NCI-H128 (cell line): Measurements from ENCODE around the gene CDH24.

ENCODE experiments used
- DNase-seq: peaks from one replicate; lab custom pipeline; 2025; ENCODE audit not compliant: unreplicated experiment; lab: John Stamatoyannopoulos, UW

CDH24 gene

DNA sequence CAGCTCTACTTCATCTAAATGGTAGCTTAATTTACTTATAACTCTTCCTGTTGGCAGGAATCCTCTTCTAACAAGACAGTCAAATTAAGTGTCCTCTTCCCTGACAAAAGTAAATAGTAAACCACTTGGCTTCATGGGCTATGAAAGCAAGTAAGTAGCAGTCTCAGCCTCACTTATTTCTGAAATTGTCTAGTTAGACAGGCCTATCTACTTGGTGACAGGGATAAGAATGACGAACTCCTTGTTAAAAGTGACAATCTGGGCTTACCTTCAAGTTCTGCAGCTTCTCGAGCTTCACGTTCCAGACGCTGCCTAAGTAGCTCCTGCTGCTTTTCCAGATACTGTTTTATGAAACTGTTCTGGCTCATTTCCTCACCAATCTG lies 32.9 kb upstream of the CDH24 start:
- DNase-seq: no peak

DNA sequence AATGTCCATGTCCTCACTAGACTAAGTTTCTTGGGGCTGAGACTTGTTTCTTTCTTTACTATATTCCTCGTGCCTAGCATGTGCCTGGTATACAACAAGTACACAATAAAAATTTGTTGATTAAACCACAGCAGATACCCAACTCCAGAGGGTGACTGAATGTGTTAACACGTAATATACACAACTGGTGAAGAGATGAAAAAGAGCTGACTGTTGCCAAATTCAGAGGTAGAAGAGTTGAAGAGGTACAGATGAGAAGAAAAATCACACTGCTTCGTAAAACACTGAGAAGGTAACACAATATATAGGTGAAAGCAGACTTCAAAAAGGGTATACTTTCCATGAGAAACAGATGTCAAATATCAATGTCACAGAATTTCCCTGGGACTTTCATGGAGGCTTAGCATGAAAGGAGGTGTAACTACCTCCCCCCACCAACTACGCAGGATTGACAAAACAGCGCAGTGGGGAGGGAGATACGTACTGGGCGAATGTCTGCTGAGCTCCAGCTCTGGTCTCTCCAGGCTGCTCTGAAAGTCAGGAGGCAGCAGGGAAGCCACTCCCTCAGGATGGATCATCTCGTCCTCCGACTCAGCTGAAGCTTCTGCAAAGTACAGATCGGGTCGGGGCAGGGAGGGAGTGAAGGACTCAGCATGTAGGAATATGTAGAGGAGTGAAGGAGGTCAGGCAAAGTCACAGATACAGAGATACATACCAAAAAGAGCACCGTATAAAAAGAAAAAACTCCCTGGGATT lies 32.4 kb upstream of the CDH24 start:
- no peak for DNase-seq

DNA sequence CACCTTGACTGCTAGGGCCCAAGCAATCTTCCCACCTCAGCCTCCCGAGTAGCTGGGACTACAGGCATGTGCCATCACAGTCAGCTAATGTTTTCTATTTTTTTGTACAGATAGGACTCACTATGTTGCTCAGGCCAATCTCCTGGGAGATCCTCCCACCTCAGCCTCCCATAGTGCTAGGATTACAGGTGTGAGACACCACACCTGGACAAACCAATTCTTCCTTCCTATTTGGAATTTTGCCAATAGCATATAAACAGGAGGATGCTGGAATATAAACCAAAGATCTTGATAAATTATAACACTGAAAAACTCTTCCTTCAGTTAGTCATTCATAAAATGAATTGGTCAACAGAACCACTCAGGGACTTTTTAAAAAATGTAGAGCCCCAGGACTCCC lies 29.2 kb upstream of the CDH24 start:
- no peak for DNase-seq

DNA sequence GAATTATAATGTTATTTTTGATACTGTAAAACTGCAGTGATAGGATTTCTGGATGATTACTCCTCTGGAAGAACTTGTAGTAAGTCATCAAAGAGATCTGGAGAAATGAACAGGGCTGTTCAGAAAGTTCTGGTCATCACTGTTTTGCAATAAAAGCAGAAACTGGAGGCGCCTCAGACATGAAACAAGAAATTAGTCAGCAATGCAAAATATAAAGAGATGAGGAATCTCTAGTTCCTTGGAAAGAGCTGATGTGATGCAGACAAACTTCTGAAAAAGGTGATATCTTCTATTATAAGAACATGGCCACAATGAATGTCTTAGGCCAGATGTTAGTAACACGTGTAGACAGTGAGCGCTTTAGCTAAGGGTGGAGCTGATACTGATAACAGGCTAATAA lies 28.1 kb upstream of the CDH24 start:
- no peak for DNase-seq

DNA sequence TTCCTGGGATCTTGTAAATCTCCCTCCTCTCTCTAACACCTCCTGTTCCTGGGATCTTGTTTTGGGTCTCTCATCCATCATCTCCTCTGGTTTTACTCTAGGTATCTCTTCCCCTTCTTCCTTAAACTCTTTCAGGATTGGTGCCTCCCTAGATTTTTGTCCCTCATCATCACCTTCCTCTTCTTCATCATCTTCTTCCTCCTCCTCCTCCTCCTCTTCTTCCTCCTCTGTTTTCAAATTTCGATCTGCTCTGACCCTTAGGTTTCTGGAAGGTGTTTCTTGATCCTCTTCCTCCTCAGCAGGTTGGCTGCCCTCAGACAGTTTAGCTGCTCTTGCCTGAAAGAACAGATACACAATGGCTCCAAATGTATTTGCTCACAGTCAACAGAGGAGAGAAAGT lies 23.2 kb upstream of the CDH24 start:
- no peak for DNase-seq

DNA sequence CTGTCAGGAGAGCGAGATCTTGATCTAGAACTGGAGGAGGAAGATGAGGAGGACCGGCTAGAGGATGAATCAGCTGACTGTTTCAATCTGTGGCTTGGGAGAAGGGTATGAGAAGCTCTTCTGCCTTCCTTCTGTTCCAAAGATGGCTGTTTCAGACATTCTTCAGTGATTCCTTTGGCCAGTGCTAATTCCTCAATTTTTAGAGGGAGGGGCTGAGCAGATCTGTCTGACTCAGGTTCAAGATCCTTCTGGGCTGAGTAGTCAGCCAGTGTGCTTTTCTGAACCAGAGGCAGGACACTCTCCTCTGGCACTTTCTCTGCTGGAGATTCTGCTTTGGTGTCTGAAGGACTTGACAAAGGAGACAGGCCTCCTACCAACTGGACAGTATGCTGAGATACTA lies 22.4 kb upstream of the CDH24 start:
- DNase-seq: no peak

DNA sequence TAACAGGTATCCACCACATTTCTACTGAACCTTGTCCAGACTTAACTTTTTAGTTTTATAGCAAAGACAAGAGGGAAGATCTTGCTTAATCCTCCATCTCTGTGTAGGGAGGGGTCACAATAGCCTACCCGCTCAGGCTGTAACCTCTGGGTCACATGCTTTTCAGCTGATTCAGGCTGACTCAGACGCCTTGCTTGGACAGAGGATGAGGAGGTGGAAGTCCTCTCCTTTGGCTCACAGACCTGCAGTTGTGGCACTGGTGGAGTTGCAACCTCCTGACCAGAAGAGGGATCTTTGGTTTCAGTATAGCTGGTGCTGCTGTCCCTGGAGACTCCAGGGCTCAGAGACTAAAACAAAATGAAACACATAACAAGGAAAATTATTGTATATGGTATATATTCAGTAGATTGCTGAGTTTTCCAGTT lies 21.4 kb upstream of the CDH24 start:
- DNase-seq: no peak

DNA sequence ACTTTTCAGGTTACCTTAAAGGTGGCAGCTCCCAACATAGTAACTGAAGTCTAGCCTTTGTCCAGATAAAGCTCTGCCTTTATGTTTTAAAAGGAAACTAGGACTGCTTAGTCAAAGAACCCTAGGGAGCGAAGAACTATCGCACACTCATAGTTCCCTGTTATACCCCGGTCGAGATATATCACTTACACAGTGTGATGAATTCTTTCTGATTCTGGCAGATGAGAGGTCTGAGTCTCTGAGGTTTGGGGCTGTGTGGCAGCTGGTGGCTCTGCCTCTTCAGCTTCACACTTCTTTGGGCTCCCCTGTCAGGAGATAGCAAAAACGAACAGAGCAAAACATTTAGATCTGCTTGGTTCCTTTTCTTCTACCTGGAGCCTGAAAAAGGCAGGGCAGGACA lies 20.6 kb upstream of the CDH24 start:
- DNase-seq: no peak

DNA sequence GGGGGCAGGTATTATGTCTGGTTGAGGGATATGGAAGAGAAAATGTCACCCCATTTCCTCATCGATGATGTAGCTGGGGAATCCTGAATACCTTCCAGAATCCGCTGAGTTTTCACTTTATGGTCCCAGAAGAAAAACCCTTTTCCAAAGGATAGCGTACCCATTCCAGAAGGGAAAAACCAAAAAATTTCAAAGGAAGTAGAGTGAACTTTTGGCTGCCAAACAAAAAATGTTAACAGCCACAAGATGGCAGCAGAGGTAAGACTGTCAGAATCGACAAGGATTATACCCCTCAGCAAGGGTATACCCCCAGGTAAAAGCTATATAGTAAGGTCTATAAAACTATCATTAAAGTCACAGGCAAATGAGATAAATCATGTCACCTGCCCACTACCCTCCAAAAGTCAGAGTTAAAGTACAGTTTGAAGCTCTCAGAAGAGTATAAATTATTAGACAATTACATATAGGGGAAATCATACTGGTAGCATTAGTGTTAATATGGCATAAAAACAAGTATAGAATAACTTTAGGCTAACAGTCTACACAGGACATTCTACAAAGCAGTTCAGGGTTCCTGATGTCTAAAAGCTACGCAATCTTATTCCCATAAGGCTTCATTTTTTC lies 19.6 kb upstream of the CDH24 start:
- DNase-seq: no peak

DNA sequence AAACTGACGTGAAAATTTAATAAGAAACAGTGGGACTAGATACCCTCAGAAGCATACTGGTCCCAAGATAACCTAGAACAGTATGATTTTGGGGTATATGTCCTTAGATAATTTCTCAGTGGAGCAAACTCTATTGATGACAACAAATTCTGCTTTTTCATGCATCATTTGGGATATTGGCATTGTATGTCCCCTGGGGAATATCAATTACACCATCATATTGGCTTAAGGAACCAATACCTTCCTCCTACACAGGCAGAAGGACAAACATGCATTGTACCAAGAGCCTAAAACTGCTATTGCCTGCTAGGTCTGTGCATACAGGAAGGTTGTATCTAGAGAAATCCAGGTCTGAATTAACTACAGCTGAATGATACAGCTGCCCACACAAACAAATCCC lies 17.6 kb upstream of the CDH24 start:
- DNase-seq: no peak

DNA sequence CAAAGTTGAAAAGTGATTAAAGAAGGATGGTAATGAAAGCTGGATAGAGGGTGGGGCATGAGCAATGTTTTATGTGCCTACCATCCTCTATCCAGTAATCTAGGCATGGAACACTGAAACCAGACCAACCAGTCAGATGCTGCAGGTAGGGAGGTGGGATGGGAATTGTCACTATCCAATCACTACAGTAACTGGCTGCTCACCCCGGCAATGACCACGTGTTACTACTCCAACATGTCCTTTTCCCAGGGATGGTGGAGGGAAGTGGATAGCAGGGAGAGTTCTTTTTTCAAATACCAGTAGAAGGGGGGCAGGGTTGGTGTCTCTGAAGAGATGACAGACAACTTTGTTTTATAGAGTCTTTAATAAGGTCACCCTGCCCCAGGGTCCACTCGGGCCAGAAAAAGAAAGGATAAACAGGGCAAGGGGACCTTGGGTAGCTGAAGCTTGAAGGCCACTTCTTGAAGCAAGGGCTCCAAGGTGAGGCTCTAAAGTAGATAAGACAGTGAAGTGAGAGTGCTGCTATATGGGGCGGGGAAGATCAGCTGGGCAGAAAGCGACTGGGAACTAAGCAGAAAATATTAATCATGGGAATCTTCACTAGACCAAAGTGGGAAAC lies 14.7 kb upstream of the CDH24 start:
- DNase-seq: no peak

DNA sequence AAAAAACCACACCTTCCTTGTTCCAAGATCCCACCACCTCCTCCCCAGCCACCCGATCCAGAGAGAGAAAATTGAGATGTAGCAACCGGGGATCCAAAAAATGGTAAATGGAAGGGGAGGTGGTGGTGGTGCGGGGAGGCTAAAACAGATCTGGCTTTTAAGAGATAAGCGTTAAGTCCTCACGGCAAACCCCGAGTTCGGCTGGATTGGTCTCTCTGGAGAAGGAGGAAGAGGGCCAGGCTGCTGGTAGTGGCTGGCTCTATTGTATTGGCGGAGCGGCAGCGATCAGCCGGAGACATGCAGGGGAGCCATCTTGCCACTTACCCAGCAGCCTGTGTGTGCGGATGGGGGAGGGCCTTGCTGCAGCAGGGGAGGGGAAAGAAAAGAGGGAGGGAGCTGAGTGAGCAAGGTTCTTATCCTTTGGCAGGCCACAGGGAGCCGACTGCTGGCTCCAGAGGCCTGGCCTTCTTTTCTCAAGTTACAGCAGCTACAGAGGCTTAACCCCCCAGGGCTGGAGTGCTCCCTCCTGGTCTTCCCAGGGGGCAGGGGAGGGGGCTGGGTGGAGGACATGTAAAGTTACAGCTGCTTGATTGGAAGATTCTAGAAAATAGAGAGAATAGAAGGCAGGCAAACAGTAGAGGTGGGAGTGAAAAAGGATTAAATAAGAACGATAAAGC lies 14.1 kb upstream of the CDH24 start:
- DNase-seq: no peak

DNA sequence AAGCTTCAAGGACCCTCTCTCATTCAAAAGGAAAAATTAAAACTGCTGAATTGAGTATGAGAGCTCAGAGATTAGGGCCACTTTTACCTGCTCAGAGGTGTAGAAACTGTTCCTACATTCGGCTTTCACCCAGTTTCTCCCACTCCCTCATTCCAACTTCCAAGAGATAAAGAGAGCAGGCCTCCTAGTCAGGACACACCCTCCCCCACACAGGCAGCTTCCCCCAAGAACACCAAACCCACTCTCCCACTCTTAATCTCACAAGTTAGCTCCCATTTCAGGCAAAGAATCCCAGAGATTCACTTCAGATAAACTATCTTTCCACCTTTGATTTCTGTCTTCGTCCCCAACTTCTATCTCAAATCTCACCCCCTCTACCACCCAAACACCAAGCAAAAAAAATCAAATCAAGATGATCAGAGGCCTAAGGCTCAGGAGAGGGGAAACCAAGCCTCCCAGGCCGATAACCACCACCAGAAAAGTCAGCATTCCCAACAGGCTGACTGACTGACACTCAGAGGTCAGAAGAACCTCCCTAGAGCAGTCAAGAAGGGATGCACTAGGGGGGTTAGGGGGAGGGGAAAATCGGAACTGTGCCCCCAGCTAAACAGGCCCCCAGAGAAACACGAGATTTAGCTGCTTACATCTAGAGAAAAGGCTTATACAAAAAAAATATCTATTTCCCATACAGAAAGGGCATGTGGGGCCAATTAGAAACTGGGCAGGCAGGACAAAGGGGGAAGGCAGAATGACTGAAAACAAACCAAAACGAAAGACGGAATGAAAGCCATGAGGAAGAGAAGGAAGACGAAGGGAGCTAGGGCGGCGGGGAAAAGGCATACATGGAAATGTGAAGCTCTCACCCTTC lies 13.2 kb upstream of the CDH24 start:
- DNase-seq: no peak

DNA sequence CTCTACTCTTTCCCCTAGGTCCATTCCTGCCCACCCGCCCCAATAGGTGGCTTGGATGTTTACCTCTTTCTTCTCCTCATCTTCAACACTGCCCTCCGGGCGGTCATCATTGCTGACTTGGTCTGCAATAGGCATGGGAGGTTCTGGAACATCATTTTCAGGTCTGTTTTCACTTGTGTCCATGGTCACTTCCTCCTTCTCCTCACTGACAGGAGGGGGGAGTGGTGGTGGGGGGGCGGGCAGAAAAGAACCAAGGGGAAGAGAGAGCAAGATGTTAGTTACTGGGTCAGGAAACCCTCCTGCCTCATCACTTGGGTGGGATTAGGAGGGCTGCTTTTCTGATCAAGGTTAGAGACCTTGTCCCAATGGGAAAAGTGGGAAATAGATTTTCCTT lies 12.1 kb upstream of the CDH24 start:
- DNase-seq: no peak

DNA sequence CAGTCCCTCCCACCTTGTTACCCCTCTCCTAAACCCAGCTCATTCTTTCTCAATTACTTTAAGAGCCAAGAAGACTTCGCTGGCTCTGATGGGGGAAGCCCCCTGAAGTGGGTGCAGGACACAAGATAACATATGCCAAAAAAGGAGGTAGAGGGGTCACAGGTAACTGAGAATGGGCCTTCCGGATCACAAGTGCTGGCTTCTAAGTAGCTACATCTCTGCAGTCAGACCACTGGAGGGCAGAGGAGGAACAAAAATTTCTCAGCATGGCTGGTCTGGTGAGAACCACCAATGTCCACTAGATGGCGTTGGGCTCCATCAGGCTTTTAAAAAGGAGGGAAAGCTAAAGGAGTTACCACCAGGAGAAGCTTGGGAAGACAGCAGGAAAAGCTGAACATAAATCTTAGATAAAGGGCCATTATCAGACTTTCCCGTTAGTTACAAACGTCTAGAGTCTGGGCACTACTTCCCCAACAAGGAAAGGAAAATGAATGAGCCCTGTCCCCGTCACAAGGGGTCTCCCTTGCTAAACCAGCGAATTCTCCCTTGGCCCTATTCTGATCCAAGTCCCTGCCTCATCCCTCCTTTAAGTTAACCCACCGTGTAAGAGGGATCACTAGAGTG lies 11.6 kb upstream of the CDH24 start:
- no peak for DNase-seq

DNA sequence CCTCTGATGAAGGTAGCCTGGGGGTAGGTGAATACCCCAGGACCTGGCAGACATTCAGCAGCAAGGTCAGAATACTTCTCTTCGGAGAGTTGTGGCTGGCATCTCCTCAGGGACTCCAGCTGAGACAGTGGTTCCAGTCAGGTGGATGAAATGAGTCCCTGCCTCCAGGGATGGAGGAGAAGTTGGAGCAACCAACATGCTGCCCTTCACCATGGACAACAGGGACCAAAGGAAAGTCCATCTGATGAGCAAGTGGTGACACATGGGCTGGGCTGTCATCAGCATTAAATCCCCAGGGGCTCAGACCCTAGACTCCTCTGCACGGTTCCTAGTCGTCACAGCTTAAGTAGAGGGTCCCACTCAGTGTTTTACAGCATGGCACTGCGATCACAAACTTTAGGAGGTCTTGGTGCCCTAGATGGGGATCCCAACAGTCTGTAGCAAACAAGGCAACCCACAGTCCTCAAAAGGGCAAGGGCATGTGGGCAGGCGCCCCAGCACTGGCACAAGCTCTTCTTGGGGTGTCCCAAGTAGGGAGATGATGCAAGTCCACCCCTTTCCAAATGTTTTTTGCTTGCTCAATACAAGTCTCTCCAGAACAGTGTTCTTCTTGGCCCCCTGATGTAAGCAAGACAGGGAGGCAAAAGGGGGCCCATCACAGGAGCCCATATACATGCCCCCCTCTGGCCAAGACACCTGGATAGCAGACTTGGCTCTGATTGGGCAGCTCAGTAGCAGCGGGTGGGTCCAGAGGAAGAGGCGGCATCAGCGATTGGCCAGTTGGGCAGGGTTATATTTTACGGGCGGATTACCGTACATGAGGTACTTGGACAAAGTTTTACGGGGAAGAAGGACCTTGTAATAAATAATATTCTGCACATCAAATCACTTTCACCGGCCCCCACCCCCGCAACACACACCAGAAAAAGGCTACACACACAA lies 10.8 kb upstream of the CDH24 start:
- DNase-seq: no peak

DNA sequence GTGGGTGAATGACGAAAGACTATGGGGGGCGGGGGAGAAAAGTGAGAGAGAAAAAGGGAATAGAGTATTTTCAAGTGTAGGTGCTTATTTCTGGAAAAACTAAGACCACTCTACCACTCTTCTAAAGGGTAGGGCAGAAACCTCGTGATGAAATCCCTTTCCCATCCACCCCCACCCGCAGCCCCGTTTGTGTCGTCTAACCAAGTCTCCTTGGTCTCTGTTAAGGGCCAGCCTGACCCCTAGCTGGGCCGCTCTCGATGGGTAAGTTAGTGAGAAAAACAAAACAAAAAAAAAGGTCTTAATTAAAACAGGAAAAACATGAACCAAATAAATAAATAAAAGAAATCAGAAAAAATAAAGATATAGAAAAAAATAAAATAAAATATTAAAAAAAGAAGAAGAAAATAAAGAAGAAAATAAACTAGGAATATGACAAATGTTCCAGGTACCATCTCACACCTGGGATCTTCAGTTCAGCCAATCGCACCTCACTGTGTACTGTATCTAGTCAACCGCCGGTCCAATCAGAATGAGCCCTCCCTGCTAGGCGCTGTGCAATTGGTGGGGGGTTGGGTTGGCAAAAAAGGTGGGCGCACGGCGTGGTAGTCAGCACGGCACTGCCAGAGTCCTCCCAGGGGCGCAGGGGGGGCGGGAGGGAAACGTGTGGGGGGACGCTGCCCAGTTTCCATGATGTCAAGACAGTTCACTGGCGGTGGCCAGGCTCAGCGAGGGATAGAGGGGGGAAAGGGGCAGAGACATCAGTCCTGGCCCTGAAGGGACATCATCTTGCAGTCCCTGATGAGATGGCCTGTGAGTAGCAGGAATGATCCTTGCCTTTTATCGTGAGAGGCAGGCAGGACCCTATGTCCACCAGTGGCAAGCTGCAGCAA lies 9.8 kb upstream of the CDH24 start:
- no peak for DNase-seq

DNA sequence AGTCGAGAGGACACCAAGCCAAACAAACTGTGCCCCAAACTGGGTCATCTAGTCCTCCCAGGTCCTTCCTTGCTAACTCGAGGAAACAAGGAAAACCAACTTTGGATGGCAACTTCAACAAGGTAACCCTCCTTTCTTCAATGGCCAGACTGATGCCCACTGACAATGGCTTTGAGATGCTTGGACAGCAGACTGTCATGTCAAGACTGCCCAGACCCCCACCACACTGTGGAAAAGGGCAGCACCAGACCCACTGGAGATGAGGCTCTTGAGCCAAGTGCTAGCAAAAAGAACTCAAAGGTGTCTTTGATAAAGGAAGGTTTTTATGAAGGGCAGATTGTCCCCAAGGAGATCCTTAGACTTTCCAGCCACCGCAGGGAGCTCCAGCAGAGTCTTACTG lies 9.0 kb upstream of the CDH24 start:
- DNase-seq: no peak

DNA sequence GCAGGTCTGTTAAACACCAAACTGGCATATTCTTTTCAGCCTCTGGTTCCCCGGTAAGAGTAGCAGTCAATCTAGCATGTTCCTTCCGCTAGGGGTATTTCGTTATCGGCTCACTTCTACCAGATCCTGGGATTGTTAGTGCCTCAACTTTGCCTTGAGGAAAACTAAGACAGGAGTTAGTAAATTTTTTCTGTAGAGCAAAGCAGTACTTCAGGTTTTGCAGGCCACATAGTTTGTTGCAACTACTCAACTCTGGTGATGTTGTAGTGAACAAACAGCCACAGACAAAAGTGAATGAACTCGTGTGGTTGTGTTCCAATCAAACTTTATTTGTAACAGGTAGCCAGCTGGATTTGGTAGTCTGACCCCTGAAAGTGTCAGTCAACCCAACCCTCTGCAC lies 6.3 kb upstream of the CDH24 start:
- DNase-seq: no peak
